NB4 (cell line): ENCODE measurements around the gene RERE.
A peak's percentile ranks its signal among the peaks of the same experiment; 100 is the strongest.

Experiments used
- DNase-seq: peaks from one replicate; pipeline ENCODE4 v3.0.0; 2010; ENCODE audit warnings: low read depth
- H3K4me3 ChIP-seq: one replicate; pipeline ENCODE4 v1.5.1; 2011; ENCODE audit warnings: mild to moderate bottlenecking, low read depth, low read length, moderate library complexity
- MYC ChIP-seq: IDR thresholded peaks from 2 replicates; pipeline ENCODE4 v1.6.1; 2011; ENCODE audit warnings: low read depth, low read length
- POLR2A ChIP-seq: IDR thresholded peaks from 2 replicates; pipeline ENCODE4 v1.6.1; 2011; ENCODE audit warnings: mild to moderate bottlenecking; ENCODE audit not compliant: insufficient read length; ENCODE audit errors: extremely low read depth
- TF ChIP-seq, protein P1 (sequence below): IDR thresholded peaks from 2 replicates; pipeline ENCODE4 v1.6.1; 2011; ENCODE audit warnings: low read depth, low read length
- TF ChIP-seq, protein P2 (sequence below): IDR thresholded peaks from one replicate; pipeline ENCODE4 v1.5.1; 2012; ENCODE audit warnings: low read depth, low read length

RERE gene

DNA sequence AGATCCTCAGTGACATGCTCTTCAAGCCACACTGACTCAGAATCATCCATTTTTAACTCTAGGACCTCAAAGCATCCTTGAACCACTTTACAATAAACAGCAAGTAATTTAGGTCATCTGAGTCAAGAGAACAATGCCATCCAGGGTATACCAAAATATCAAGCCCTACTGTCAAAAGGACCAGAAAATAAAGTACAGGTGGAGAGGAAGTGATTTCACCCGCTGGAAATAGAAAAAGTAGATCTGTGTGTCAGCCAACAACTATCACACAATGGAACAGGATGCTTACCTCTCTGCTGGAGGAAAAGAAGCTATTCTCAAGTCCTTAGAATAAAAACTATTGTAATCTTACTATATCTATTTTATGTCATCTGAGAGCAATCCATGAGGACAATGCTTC lies 37.0 kb downstream of the RERE start:
- H3K4me3 ChIP-seq: no peak overlapping the region

DNA sequence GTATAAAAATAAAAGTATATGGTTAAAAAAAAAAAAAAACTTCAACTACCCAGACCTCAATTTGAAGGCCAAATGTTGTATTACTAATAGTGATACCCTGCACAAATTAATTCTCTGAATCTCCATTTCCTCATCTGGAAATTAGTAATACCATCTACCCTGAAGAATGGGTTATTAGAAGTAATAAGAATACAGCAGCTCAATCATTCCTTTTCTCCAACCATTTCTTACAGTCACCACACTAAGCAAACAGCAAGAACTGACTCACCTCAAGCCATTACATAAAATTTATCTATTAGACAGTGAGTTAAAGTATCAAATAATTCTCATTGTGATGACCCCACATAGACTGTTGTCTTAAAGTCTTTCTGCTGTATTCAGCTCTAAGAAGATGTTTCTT lies 39.6 kb downstream of the RERE start:
- DNase-seq: no peak
- TF ChIP-seq, protein P1, sequence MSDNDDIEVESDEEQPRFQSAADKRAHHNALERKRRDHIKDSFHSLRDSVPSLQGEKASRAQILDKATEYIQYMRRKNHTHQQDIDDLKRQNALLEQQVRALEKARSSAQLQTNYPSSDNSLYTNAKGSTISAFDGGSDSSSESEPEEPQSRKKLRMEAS: no peak
- H3K4me3 ChIP-seq: no peak overlapping the region

More for the DNA sequence above, 37.0 kb downstream of the RERE start:
- DNase-seq: no peak
- no peak for TF ChIP-seq POLR2A

DNA sequence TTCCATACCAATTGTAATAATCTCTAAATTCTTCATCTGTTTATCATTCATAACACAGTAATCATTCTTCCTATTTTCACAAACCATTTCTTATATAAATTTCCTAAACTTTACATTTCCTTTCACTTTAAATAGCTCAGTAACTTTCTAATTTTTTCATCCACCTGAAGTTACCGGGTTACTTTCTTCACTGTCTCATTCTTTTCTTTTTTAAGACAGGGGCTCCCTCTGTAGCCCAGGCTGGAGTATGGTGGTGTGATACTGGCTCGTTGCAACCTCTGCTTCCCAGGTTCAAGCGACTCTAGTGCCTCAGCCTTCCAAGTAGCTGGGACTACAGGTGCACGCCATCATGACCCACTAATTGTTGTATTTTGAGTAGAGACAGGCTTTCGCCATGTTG lies 41.3 kb downstream of the RERE start:
- TF ChIP-seq POLR2A: no peak
- TF ChIP-seq, protein P2, sequence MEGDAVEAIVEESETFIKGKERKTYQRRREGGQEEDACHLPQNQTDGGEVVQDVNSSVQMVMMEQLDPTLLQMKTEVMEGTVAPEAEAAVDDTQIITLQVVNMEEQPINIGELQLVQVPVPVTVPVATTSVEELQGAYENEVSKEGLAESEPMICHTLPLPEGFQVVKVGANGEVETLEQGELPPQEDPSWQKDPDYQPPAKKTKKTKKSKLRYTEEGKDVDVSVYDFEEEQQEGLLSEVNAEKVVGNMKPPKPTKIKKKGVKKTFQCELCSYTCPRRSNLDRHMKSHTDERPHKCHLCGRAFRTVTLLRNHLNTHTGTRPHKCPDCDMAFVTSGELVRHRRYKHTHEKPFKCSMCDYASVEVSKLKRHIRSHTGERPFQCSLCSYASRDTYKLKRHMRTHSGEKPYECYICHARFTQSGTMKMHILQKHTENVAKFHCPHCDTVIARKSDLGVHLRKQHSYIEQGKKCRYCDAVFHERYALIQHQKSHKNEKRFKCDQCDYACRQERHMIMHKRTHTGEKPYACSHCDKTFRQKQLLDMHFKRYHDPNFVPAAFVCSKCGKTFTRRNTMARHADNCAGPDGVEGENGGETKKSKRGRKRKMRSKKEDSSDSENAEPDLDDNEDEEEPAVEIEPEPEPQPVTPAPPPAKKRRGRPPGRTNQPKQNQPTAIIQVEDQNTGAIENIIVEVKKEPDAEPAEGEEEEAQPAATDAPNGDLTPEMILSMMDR: no peak
- TF ChIP-seq, protein P1: no peak
- TF ChIP-seq MYC: no peak
- no peak for DNase-seq
- H3K4me3 ChIP-seq: no peak overlapping the region

DNA sequence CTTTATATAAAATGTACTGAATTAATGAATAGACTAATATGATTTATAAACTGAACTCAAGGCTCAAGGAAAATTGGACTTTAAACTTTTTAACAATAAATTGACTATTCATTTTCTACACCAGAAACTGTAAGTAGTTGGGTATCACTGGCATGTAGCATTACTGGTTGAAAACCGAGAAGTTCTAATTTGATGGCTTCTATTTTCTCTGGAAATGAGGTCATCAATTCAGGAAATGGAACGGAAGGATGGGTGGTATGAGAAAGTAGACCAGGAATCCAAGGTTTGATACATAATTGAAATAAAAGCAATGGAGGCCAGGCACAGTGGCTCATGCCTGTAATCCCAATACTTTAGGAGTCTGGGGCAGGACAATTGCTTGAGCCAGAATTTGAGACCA lies 50.4 kb downstream of the RERE start:
- no peak overlapping the region for H3K4me3 ChIP-seq
- no peak for DNase-seq
- TF ChIP-seq, protein P1: no peak
- TF ChIP-seq POLR2A (no peak), MYC (no peak)
- TF ChIP-seq, protein P2: no peak

DNA sequence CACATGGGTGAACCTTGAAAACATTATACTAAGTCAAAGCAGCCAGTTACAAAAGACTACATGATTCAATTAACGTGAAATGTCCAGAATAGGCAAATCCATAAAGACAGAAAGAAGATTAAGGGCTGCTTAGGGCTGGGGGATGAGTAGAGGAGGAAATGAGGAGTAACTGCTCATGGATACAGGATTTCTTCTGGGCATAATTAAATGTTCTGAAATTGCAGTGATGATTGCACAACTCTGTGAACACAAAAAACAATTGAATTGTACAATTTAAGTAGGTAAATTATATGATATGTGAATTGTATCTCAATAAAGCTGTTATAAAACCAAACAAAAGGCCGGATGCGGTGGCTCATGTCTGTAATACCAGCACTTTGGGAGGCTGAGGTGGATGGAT lies 52.2 kb downstream of the RERE start:
- H3K4me3 ChIP-seq: no peak overlapping the region
- TF ChIP-seq, protein P2: no peak
- TF ChIP-seq MYC: no peak
- TF ChIP-seq POLR2A: no peak
- TF ChIP-seq, protein P1: no peak
- no peak for DNase-seq

GRCh38 chr1:8764293-8764937 lies 53.0 kb downstream of the RERE start:
- TF ChIP-seq POLR2A (no peak), MYC (no peak)
- TF ChIP-seq, protein P1: no peak
- TF ChIP-seq, protein P2: no peak
- no peak overlapping the region for H3K4me3 ChIP-seq
- no peak for DNase-seq

DNA sequence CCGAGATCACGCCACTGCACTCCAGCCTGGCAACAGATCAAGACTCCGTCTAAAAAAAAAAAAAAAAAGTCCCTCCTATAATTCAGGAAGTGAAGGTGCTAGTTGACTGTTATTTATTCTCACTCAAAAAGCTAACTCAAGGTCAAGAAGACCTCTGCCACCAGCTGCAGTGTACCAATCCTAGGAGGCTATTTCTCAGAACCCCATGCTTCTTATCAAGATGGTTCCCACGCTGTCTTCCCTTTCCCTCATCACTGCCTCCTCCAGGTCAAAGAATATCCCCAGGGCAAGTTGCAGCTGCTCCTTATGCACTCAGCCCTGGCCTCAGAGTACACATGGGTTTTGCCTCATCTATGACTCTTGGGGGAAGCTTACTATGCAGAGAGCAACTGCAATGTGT lies 53.6 kb downstream of the RERE start:
- TF ChIP-seq MYC (no peak), POLR2A (no peak)
- TF ChIP-seq, protein P1: no peak
- TF ChIP-seq, protein P2: no peak
- DNase-seq: peak; percentile 20
- no peak overlapping the region for H3K4me3 ChIP-seq
